ENCODE results near the gene TEK. TPM values are rescaled to one million over a fixed set of nuclear protein-coding genes. Genes with fewer than 3 reads are reported as not detected.

TEK gene
- total and polyA plus RNA-seq, 10 of the 15 experiments (the other 5 are each of a cell fraction or from before 2014, with no cell fraction given), result not detected

DNA sequence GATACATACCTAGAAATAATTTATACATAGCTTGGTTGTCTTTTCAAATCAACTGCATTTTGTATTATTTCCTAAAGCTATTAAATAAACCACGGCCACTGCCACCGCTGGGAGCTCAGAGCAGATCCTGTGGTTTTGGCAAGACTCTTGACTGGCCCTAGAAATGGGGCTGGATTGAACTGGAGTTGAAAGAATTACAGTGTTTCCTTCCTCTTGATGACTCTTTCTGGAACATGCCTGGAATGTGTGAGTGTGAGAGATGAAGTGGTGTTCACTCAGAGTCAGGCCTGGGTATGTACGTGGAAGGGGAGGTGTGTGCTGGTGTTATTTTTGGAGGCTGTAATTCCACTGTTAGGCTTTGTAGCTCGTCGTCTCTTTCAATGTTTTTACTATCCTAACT, 45.9 kb downstream of the TEK start:
- BruUV-seq (replicated peaks), result no TSS peak
- intact Hi-C loops (cut with micrococcal nuclease; ENCODE audit: unreplicated experiment) (no loop called here), in situ Hi-C loops (cut with MboI) (no loop called here)
- Histone ChIP-seq H3K36me3 (ENCODE audit: control insufficient read depth in 2 of 2, insufficient read depth in 2 of 2, low read length in 1 of 2) (no peaks in the 10 kb centered on the region), H4K20me1 (ENCODE audit: control insufficient read depth, insufficient read depth) (no peaks in the 10 kb centered on the region), H3K9me3 (replicated peaks; ENCODE audit: control insufficient read depth, insufficient read depth, low read length) (no peaks in the 10 kb centered on the region), H3K9ac (ENCODE audit: control insufficient read depth, insufficient read depth, low read length) (no peak overlapping the region), H2AFZ (ENCODE audit: control insufficient read depth, low read depth, low read length) (no peak overlapping the region), H3K27me3 (replicated peaks in 1 of 2; ENCODE audit: control insufficient read depth in 2 of 2, insufficient read depth in 2 of 2, low read length in 1 of 2) (no peaks in the 10 kb centered on the region), H3K4me3 (no peak overlapping the region), H3K4me2 (ENCODE audit: control insufficient read depth, insufficient read depth) (no peak overlapping the region), H3K79me2 (ENCODE audit: control insufficient read depth, insufficient read depth, low read length) (no peaks in the 10 kb centered on the region), H3K27ac (ENCODE audit: control insufficient read depth, insufficient read depth) (no peak overlapping the region), H3K4me1 (ENCODE audit: control insufficient read depth, insufficient read depth, low read length) (no peaks in the 10 kb centered on the region)
- ATAC-seq, result no peak
- ChIA-PET CTCF (interaction anchor here (1.5 kb wide), 1 partner anchor 8 kb away, joined by 5 read pairs; no protein-coding TSS in a partner anchor), RAD21 (ENCODE audit: unreplicated experiment) (no interaction called here), POLR2A (no interaction called here), SMC1A (ENCODE audit: uncharacterized antibody, unreplicated experiment) (interaction anchor here (0.9 kb wide), 1 partner anchor 10 kb away, joined by 3 read pairs; no protein-coding TSS in a partner anchor)
- 4% methylated on average over 5 of the region's 5 CpGs for WGBS (ENCODE audit: insufficient coverage, insufficient replicate concordance, low lambda C conversion rate, missing lambda C conversion rate)
- no peak for DNase-seq (ENCODE audit: low read depth, low spot score)
- no peak for FAIRE-seq
- TF ChIP-seq HDAC2 (IDR thresholded peaks at IDR 0.05) (no peak), ESRRA (IDR thresholded peaks at IDR 0.05; ENCODE audit: low read length) (no peak), WRNIP1 (IDR thresholded peaks at IDR 0.05; ENCODE audit: borderline replicate concordance, low read depth, low read length) (no peak), ATF7 (IDR thresholded peaks at IDR 0.05; ENCODE audit: low read depth) (no peak), SUZ12 (IDR thresholded peaks at IDR 0.05; ENCODE audit: unreplicated experiment) (no peak), ZNF622 (IDR thresholded peaks at IDR 0.05) (no peak), IKZF1 (conservative IDR thresholded peaks at IDR 0.05) (no peak), RAD51 (IDR thresholded peaks at IDR 0.05) (no peak), RBBP5 (conservative IDR thresholded peaks at IDR 0.05) (no peak), SUPT20H (IDR thresholded peaks at IDR 0.05; ENCODE audit: borderline replicate concordance, control insufficient read depth, low read depth, low read length) (no peak), PML (IDR thresholded peaks at IDR 0.05; ENCODE audit: low read length) (no peak), NBN (IDR thresholded peaks at IDR 0.05) (no peak), NFXL1 (IDR thresholded peaks at IDR 0.05; ENCODE audit: borderline replicate concordance) (no peak)
- TF ChIP-seq, protein P1, sequence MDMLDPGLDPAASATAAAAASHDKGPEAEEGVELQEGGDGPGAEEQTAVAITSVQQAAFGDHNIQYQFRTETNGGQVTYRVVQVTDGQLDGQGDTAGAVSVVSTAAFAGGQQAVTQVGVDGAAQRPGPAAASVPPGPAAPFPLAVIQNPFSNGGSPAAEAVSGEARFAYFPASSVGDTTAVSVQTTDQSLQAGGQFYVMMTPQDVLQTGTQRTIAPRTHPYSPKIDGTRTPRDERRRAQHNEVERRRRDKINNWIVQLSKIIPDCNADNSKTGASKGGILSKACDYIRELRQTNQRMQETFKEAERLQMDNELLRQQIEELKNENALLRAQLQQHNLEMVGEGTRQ (IDR thresholded peaks at IDR 0.05; ENCODE audit: borderline replicate concordance, low read depth, low read length), result no peak
- TF ChIP-seq, protein P2, sequence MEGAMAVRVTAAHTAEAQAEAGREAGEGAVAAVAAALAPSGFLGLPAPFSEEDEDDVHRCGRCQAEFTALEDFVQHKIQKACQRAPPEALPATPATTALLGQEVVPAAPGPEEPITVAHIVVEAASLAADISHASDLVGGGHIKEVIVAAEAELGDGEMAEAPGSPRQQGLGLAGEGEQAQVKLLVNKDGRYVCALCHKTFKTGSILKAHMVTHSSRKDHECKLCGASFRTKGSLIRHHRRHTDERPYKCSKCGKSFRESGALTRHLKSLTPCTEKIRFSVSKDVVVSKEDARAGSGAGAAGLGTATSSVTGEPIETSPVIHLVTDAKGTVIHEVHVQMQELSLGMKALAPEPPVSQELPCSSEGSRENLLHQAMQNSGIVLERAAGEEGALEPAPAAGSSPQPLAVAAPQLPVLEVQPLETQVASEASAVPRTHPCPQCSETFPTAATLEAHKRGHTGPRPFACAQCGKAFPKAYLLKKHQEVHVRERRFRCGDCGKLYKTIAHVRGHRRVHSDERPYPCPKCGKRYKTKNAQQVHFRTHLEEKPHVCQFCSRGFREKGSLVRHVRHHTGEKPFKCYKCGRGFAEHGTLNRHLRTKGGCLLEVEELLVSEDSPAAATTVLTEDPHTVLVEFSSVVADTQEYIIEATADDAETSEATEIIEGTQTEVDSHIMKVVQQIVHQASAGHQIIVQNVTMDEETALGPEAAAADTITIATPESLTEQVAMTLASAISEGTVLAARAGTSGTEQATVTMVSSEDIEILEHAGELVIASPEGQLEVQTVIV (IDR thresholded peaks at IDR 0.05; ENCODE audit: borderline replicate concordance, partially characterized antibody), result no peak
- TF ChIP-seq, protein P3, sequence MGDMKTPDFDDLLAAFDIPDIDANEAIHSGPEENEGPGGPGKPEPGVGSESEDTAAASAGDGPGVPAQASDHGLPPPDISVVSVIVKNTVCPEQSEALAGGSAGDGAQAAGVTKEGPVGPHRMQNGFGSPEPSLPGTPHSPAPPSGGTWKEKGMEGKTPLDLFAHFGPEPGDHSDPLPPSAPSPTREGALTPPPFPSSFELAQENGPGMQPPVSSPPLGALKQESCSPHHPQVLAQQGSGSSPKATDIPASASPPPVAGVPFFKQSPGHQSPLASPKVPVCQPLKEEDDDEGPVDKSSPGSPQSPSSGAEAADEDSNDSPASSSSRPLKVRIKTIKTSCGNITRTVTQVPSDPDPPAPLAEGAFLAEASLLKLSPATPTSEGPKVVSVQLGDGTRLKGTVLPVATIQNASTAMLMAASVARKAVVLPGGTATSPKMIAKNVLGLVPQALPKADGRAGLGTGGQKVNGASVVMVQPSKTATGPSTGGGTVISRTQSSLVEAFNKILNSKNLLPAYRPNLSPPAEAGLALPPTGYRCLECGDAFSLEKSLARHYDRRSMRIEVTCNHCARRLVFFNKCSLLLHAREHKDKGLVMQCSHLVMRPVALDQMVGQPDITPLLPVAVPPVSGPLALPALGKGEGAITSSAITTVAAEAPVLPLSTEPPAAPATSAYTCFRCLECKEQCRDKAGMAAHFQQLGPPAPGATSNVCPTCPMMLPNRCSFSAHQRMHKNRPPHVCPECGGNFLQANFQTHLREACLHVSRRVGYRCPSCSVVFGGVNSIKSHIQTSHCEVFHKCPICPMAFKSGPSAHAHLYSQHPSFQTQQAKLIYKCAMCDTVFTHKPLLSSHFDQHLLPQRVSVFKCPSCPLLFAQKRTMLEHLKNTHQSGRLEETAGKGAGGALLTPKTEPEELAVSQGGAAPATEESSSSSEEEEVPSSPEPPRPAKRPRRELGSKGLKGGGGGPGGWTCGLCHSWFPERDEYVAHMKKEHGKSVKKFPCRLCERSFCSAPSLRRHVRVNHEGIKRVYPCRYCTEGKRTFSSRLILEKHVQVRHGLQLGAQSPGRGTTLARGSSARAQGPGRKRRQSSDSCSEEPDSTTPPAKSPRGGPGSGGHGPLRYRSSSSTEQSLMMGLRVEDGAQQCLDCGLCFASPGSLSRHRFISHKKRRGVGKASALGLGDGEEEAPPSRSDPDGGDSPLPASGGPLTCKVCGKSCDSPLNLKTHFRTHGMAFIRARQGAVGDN (IDR thresholded peaks at IDR 0.05), result no peak
- TF ChIP-seq, protein P4, sequence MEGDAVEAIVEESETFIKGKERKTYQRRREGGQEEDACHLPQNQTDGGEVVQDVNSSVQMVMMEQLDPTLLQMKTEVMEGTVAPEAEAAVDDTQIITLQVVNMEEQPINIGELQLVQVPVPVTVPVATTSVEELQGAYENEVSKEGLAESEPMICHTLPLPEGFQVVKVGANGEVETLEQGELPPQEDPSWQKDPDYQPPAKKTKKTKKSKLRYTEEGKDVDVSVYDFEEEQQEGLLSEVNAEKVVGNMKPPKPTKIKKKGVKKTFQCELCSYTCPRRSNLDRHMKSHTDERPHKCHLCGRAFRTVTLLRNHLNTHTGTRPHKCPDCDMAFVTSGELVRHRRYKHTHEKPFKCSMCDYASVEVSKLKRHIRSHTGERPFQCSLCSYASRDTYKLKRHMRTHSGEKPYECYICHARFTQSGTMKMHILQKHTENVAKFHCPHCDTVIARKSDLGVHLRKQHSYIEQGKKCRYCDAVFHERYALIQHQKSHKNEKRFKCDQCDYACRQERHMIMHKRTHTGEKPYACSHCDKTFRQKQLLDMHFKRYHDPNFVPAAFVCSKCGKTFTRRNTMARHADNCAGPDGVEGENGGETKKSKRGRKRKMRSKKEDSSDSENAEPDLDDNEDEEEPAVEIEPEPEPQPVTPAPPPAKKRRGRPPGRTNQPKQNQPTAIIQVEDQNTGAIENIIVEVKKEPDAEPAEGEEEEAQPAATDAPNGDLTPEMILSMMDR (IDR thresholded peaks at IDR 0.05 in 2 of 3, conservative IDR thresholded peaks at IDR 0.05 in 1 of 3; ENCODE audit: control insufficient read depth in 2 of 3, extremely low read depth in 1 of 3, insufficient read depth in 1 of 3, low read depth in 3 of 3, low read length in 3 of 3), result no peak

All from GM12878 (cell line).